D721Med (cell line): ENCODE data around the gene ZNF311.
"Not testable (repeated sequence)": the region's sequence is repeated elsewhere in the genome, so short reads cannot be mapped to it uniquely, and the experiment has no call there.

Experiments
- DNase-seq: peaks from one replicate; pipeline ENCODE4 v3.0.0; 2011; ENCODE audit warnings: low spot score; ENCODE audit not compliant: insufficient read length
- FAIRE-seq: peaks from 2 replicates; lab custom pipeline; 2011; peaks lifted over from hg19 to GRCh38; lab: Jason Lieb, UNC
- CTCF ChIP-seq: IDR thresholded peaks from 2 replicates; pipeline ENCODE4 v1.5.1; 2012; ENCODE audit warnings: mild to moderate bottlenecking, control low read depth; ENCODE audit not compliant: insufficient read depth; ENCODE audit errors: missing control alignments

ZNF311 gene

GRCh38 chr6:28968476-28968875, 36.6 kb downstream of the ZNF311 start:
- DNase-seq = no peak
- no peak for TF ChIP-seq CTCF

GRCh38 chr6:28965706-28966105, 39.4 kb downstream of the ZNF311 start:
- no peak for TF ChIP-seq CTCF
- DNase-seq = no peak
- no peak for FAIRE-seq

More at GRCh38 chr6:28968476-28968875, 36.6 kb downstream of the ZNF311 start:
- no peak for FAIRE-seq

- FAIRE-seq (no peak), DNase-seq (no peak)
- TF ChIP-seq CTCF = no peak
These were observed 44.1 kb downstream of the ZNF311 start for GRCh38 chr6:28960846-28961500.

- not testable (repeated sequence) for FAIRE-seq, DNase-seq
These were observed 46.4 kb downstream of the ZNF311 start for GRCh38 chr6:28958561-28959243.

- DNase-seq, FAIRE-seq: not testable (repeated sequence)
These were observed 47.3 kb downstream of the ZNF311 start for GRCh38 chr6:28957795-28958314.

- FAIRE-seq = no peak
- no peak for DNase-seq
- TF ChIP-seq CTCF = no peak
These were observed 48.8 kb downstream of the ZNF311 start for GRCh38 chr6:28956331-28956730.

GRCh38 chr6:28953585-28954258, 51.4 kb downstream of the ZNF311 start:
- DNase-seq = no peak
- FAIRE-seq = no peak
- no peak for TF ChIP-seq CTCF
